Measurements from ENCODE around the gene UBE2B. TPM values are rescaled to one million over a fixed set of nuclear protein-coding genes. Genes with fewer than 3 reads are reported as not detected.
"Not testable (repeated sequence)": the region's sequence is repeated elsewhere in the genome, so short reads cannot be mapped to it uniquely, and the experiment has no call there.

UBE2B gene
- polyA plus RNA-seq (2013, experiment 1 of 2), result 95.6 TPM
- polyA plus RNA-seq (2013, experiment 2 of 2), result 100 TPM

DNA sequence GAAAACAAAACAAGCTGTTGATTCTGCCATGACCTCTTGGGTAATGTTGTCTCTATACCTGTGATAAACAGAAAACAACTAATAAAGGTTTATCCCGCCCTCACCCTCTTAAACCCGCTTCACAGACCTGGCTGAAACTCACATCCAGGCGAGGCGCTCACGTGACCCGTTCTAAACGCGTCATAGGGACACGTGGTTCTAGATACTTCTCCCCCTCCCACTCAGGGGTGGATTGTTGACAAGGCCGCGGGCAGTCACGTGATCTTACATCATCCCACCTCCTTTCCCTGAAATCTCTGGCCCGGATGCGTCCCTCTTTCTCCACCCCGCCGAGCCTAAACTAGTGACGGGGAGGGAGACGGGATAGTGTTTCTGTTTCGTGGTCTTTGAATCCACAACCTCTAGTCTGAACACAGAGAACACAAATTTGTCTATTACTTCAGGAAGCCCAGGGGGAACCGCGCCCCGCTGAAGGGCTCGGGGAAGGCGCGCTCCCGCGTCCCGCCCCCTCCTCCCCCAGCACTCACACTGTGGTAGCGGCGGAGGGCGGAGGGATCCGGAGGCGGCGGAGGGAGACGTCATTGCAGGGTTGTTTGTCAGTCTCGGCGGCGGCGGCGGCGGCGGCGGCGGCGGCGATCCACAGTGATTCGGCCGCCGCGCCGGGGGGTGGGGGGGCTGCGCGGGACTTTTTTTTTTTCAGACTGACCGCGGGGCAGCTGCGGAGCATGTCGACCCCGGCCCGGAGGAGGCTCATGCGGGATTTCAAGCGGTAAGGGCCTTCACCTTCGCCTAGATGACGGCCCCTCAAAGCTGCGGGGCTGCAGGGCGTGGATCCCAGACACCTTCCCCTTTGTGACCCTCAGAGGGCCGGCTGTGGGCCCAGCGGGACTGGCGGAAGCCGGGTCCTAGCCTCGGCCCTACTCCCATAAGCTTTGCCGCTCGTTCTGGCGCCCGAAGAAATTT, at the start of gene UBE2B:
TSS of gene UBE2B (plus strand) at position 699 of the 963 bp plus-strand sequence. CDS start at position 726, 27 bp downstream.
- H3K36me3 ChIP-seq (ENCODE audit: control insufficient read depth, insufficient read depth, low read length), result peaks cover 29% of the 10 kb centered on the region
- H3K4me1 ChIP-seq (ENCODE audit: control insufficient read depth, insufficient read depth, low read length, poor library complexity, severe bottlenecking), result no peaks in the 10 kb centered on the region
- peaks cover 5% of the 10 kb centered on the region for H3K9me3 ChIP-seq (ENCODE audit: control insufficient read depth, low read length)
- peak within 1 kb of the TSS; percentile 91 for H3K4me3 ChIP-seq (ENCODE audit: extremely low read depth, insufficient read depth, low read length, poor library complexity, severe bottlenecking)
- WGBS, 2 experiments (ENCODE audit: insufficient coverage in 2 of 2), result 0% methylated on average over 31 to 57 of the region's 74 CpGs
- peak within 1 kb of the TSS; percentile 100 for H3K27ac ChIP-seq (ENCODE audit: low read depth, low read length, severe bottlenecking)

DNA sequence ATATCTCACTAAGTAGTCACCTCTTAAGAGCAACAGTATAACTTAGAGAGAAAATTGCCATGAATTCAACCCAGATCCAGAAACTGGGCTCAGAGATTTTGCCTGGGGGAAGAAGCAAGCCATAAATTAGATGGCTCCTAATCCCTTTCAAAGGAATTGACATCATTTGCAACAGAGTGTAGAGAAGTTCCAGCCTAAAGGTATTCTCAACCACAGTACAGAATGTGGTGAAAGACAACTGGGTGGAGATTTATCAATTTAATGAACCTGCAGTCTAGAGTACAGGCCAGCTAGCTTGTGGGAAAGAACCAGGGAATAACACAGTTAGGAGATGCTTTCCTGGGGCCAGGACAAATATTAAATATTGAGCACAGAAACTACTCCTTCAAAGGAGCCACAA, 44.0 kb upstream of the UBE2B start:
- Histone ChIP-seq H3K36me3 (ENCODE audit: control insufficient read depth, insufficient read depth, low read length) (no peaks in the 10 kb centered on the region), H3K27ac (ENCODE audit: low read depth, low read length, severe bottlenecking) (no peak overlapping the region), H3K4me1 (ENCODE audit: control insufficient read depth, insufficient read depth, low read length, poor library complexity, severe bottlenecking) (no peaks in the 10 kb centered on the region), H3K4me3 (ENCODE audit: extremely low read depth, insufficient read depth, low read length, poor library complexity, severe bottlenecking) (no peak overlapping the region), H3K9me3 (ENCODE audit: control insufficient read depth, low read length) (peaks cover 6% of the 10 kb centered on the region)

DNA sequence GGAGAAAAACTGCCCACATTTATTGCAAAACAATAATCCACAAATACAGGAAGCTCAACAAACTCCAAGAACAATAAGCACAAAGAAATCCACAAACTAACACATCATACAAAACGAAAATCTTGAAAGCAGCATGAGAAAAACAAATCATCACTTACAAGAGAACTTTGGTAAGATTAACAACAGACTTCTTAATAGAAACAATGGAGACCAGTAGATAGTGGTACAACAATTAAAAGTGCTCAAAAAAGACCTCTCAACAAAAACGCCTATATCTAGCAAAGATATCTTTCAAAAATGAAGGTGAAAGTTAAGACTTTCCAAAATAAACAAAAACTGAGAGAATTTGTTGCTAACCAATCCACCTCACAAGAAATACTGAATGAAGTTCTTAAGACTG, 42.8 kb upstream of the UBE2B start:
- Histone ChIP-seq H3K4me3 (ENCODE audit: extremely low read depth, insufficient read depth, low read length, poor library complexity, severe bottlenecking) (no peak overlapping the region), H3K9me3 (ENCODE audit: control insufficient read depth, low read length) (peaks cover 6% of the 10 kb centered on the region), H3K27ac (ENCODE audit: low read depth, low read length, severe bottlenecking) (no peak overlapping the region), H3K36me3 (ENCODE audit: control insufficient read depth, insufficient read depth, low read length) (no peaks in the 10 kb centered on the region), H3K4me1 (ENCODE audit: control insufficient read depth, insufficient read depth, low read length, poor library complexity, severe bottlenecking) (no peaks in the 10 kb centered on the region)
- no CpG with 5 or more reads among the region's 2 CpGs for WGBS, 2 experiments (ENCODE audit: insufficient coverage in 2 of 2)

DNA sequence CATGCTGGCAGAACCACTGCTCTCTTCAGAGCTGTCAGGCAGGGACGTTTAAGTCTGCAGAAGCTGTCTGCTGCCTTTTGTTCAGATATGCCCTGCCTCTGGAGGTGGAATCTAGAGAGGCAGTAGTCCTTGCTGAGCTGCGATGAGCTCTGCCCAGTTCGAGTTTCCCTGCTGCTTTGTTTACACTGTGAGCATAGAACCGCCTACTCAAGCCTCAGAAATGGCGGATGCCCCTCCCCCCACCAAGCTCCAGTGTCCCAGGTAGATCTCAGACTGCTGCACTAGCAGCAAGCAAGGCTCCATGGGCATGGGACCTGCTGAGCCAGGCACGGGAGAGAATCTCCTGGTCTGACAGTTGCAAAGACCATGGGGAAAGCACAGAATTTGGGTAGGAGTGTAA, 34.5 kb upstream of the UBE2B start:
- H3K4me1 ChIP-seq (ENCODE audit: control insufficient read depth, insufficient read depth, low read length, poor library complexity, severe bottlenecking); H3K4me3 ChIP-seq (ENCODE audit: extremely low read depth, insufficient read depth, low read length, poor library complexity, severe bottlenecking); H3K36me3 ChIP-seq (ENCODE audit: control insufficient read depth, insufficient read depth, low read length); H3K27ac ChIP-seq (ENCODE audit: low read depth, low read length, severe bottlenecking): not testable (repeated sequence)
- H3K9me3 ChIP-seq (ENCODE audit: control insufficient read depth, low read length), result peaks cover 12% of the 10 kb centered on the region
- WGBS, 2 experiments (ENCODE audit: insufficient coverage in 2 of 2), result 79 to 89% methylated on average over 4 to 5 of the region's 6 CpGs

DNA sequence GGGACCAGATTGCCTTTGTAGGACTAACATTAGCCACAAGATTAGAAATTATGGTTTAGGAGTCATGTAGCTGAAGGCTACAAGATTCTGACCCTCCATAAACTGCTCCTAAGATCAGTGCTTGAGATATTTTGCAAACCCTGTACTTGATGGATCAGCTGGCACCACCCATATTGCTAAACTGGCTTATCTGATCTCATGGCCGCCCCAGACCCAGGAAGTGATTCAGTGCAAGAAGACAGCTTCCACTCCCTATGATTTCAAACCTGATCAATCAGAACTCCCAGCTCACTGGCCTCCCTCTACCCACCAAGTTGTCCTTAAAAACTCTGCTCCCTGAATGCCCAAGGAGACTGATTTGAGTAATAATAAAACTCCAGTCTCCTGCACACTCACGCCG, 27.9 kb upstream of the UBE2B start:
- not testable (repeated sequence) for H3K4me1 ChIP-seq (ENCODE audit: control insufficient read depth, insufficient read depth, low read length, poor library complexity, severe bottlenecking); H3K9me3 ChIP-seq (ENCODE audit: control insufficient read depth, low read length); H3K27ac ChIP-seq (ENCODE audit: low read depth, low read length, severe bottlenecking); H3K36me3 ChIP-seq (ENCODE audit: control insufficient read depth, insufficient read depth, low read length); H3K4me3 ChIP-seq (ENCODE audit: extremely low read depth, insufficient read depth, low read length, poor library complexity, severe bottlenecking)
- WGBS, 2 experiments (ENCODE audit: insufficient coverage in 2 of 2), result 100% methylated on average over 3 of the region's 3 CpGs; no CpG with 5 or more reads in 1 of the 2 experiments

DNA sequence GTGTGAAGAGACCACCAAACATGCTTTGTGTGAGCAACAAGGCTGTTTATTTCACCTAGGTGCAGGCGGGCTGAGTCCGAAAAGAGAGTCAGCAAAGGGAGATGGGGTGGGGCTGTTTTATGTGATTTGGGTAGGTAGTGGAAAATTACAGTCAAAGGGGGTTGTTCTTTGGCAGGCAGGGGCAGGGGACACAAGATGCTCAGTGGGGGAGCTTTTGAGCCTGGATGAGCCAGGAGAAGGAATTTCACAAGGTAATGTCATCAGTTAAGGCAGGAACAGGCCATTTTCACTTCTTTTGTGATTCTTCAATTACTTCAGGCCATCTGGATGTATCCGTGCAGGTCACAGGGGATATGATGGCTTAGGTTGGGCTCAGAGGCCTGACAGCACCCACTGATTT, 25.9 kb upstream of the UBE2B start:
- WGBS, 2 experiments (ENCODE audit: insufficient coverage in 2 of 2), result 44 to 52% methylated on average over 3 of the region's 3 CpGs
- H3K4me1 ChIP-seq (ENCODE audit: control insufficient read depth, insufficient read depth, low read length, poor library complexity, severe bottlenecking); H3K4me3 ChIP-seq (ENCODE audit: extremely low read depth, insufficient read depth, low read length, poor library complexity, severe bottlenecking); H3K36me3 ChIP-seq (ENCODE audit: control insufficient read depth, insufficient read depth, low read length); H3K27ac ChIP-seq (ENCODE audit: low read depth, low read length, severe bottlenecking); H3K9me3 ChIP-seq (ENCODE audit: control insufficient read depth, low read length): not testable (repeated sequence)

DNA sequence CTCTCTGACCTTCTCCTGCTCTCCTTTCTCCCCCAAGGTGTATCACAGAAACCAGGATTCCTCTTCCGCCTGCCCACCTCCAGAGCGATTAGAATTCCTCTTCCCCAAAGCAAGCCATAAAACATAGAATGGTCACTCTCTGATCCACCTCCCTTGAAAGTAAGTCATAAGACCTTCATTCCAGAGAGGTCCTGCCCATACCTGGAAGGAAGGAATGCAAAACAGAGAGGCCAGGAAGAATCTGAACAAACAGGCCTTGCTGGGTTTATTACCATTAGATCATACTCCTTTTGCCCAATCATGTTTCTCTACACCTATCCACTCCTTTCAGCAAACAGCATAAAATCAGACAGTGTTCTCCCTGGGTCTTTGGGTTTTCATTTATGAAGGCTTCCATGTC, 25.4 kb upstream of the UBE2B start:
- Histone ChIP-seq H3K4me1 (ENCODE audit: control insufficient read depth, insufficient read depth, low read length, poor library complexity, severe bottlenecking) (no peaks in the 10 kb centered on the region), H3K4me3 (ENCODE audit: extremely low read depth, insufficient read depth, low read length, poor library complexity, severe bottlenecking) (no peak overlapping the region), H3K36me3 (ENCODE audit: control insufficient read depth, insufficient read depth, low read length) (peaks cover 5% of the 10 kb centered on the region), H3K27ac (ENCODE audit: low read depth, low read length, severe bottlenecking) (no peak overlapping the region), H3K9me3 (ENCODE audit: control insufficient read depth, low read length) (no peaks in the 10 kb centered on the region)
- WGBS, 2 experiments (ENCODE audit: insufficient coverage in 2 of 2), result 93 to 100% methylated on average over 1 to 2 of the region's 2 CpGs

DNA sequence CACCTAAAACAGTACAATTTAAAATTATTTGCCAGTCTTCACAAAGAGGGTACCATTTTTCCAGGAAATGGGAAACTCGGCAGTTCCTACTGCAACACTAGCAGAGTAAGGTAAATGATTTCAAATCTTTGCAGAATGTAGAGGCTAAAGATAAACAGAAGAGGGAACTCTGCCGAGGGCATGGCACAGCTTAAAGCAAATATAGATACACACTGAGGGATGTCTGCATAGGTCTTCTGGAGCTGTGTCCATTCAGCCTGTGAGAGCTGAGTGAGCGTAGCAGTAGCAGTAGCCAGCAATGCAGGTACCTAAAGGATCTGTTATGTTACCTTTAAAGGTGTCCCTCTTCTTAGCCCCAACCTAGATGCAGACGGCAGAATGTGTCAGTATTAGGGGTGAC, 21.9 kb upstream of the UBE2B start:
- Histone ChIP-seq H3K27ac (ENCODE audit: low read depth, low read length, severe bottlenecking) (no peak overlapping the region), H3K4me3 (ENCODE audit: extremely low read depth, insufficient read depth, low read length, poor library complexity, severe bottlenecking) (no peak overlapping the region), H3K4me1 (ENCODE audit: control insufficient read depth, insufficient read depth, low read length, poor library complexity, severe bottlenecking) (no peaks in the 10 kb centered on the region), H3K9me3 (ENCODE audit: control insufficient read depth, low read length) (no peaks in the 10 kb centered on the region), H3K36me3 (ENCODE audit: control insufficient read depth, insufficient read depth, low read length) (peaks cover 5% of the 10 kb centered on the region)
- WGBS, 2 experiments (ENCODE audit: insufficient coverage in 2 of 2), result 96 to 100% methylated on average over 3 to 4 of the region's 4 CpGs

DNA sequence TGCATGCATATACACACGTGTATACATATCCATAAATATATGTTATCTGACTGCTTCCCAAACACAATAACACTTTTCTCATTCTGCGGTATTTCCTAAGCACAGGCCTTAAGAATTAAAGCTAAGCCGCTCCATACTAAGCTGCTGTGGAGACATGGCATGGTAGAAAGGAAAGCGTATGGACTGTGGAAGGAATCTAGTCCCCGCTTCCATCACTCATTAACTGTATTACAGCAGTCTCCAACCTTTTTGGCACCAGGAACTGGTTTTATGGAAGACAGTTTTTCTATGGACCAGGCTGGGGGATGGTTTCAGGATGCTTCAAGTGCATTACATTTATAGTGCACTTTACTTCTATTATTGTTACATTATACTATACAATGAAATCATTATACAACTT, 15.7 kb upstream of the UBE2B start:
- Histone ChIP-seq H3K9me3 (ENCODE audit: control insufficient read depth, low read length) (no peaks in the 10 kb centered on the region), H3K4me3 (ENCODE audit: extremely low read depth, insufficient read depth, low read length, poor library complexity, severe bottlenecking) (no peak overlapping the region), H3K4me1 (ENCODE audit: control insufficient read depth, insufficient read depth, low read length, poor library complexity, severe bottlenecking) (no peaks in the 10 kb centered on the region), H3K27ac (ENCODE audit: low read depth, low read length, severe bottlenecking) (no peak overlapping the region), H3K36me3 (ENCODE audit: control insufficient read depth, insufficient read depth, low read length) (no peaks in the 10 kb centered on the region)
- 83 to 86% methylated on average over 1 of the region's 5 CpGs for WGBS, 2 experiments (ENCODE audit: insufficient coverage in 2 of 2)

DNA sequence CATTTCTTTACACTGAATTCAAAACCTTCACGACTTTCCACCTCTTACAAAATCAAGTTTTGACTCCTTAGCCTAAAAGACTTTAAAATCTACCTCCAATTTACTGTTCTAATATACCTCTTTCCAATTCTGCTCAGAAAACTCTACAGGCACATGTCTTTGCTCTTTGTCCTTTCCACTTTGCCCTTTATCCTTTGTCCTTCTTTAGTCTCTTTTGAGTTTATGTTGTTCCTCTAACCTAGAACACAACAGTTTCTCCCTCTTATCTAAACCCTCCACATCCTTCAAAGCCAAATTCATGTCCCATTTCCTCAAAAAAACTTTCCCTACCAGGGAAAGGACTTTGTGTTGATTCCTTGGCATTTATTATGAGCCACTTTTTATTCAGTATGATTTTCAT, 5.8 kb upstream of the UBE2B start:
- WGBS, 2 experiments (ENCODE audit: insufficient coverage in 2 of 2), result 85 to 93% methylated on average over 1 of the region's 1 CpG
- Histone ChIP-seq H3K27ac (ENCODE audit: low read depth, low read length, severe bottlenecking) (no peak overlapping the region), H3K36me3 (ENCODE audit: control insufficient read depth, insufficient read depth, low read length) (peaks cover 10% of the 10 kb centered on the region), H3K9me3 (ENCODE audit: control insufficient read depth, low read length) (peaks cover 5% of the 10 kb centered on the region), H3K4me3 (ENCODE audit: extremely low read depth, insufficient read depth, low read length, poor library complexity, severe bottlenecking) (no peak overlapping the region), H3K4me1 (ENCODE audit: control insufficient read depth, insufficient read depth, low read length, poor library complexity, severe bottlenecking) (no peaks in the 10 kb centered on the region)

DNA sequence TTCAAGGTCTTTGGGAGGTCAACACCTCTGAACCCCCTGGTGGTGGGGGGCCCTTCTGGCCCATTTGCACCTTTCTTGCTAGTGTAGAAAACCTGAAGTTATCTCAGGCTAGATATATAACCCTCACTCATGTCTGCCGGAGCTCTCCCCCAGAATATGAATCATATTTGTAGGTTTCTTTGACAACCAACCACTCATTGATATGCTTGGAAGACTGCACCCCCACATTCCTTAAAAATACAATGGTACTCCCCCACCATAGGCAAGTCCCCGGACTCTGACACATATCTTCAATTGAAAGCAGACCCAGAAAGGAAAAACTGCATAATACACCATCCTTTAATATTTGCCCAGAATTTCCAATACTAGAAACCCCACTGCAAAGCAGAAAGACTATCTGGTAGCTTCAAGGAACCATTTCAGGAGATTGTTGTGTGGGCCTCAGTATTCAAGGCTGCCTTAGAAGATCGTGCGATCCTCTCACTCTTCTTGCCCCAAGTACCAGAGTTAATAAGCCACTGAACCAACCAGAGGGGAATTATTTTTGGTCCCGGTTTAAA, 978 bp upstream of the UBE2B start:
- Histone ChIP-seq H3K27ac (ENCODE audit: low read depth, low read length, severe bottlenecking) (peak overlapping the region; percentile 100), H3K9me3 (ENCODE audit: control insufficient read depth, low read length) (peaks cover 5% of the 10 kb centered on the region), H3K4me3 (ENCODE audit: extremely low read depth, insufficient read depth, low read length, poor library complexity, severe bottlenecking) (peak overlapping the region; percentile 91), H3K4me1 (ENCODE audit: control insufficient read depth, insufficient read depth, low read length, poor library complexity, severe bottlenecking) (no peaks in the 10 kb centered on the region), H3K36me3 (ENCODE audit: control insufficient read depth, insufficient read depth, low read length) (peaks cover 22% of the 10 kb centered on the region)
- 62 to 71% methylated on average over 3 to 4 of the region's 5 CpGs for WGBS, 2 experiments (ENCODE audit: insufficient coverage in 2 of 2)

Measured in mesodermal cell (in vitro differentiated cells).